DMS114 treated with DMSO at 0.1 percent for 48 hours (cell line): Measurements from ENCODE around the gene HSPA1B.
"Not testable (repeated sequence)": the region's sequence is repeated elsewhere in the genome, so short reads cannot be mapped to it uniquely, and the experiment has no call there.

ENCODE experiments used
- DNase-seq: peaks from one replicate; lab custom pipeline; 2025; ENCODE audit not compliant: unreplicated experiment; lab: John Stamatoyannopoulos, UW

HSPA1B gene

DNA sequence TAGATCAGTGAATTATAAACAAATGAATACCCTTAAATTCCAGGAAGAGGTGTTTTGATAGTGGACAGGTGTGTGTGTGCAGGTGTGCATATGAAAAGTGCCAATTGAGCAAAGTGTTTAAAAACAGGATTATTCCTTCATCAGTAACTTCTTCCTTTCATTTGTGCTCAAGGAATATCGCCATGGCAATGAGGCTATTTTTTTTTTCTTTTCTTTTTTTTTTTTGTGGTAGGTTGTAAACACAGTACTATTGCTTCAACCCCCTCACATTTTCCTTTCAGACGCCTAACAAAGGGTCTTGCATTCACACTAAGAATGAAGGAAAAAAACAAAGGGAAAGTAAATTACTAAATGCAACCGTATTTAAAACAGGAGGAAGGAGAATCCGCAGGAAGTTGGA is 2.0 kb upstream of the HSPA1B start:
- no peak for DNase-seq

DNA sequence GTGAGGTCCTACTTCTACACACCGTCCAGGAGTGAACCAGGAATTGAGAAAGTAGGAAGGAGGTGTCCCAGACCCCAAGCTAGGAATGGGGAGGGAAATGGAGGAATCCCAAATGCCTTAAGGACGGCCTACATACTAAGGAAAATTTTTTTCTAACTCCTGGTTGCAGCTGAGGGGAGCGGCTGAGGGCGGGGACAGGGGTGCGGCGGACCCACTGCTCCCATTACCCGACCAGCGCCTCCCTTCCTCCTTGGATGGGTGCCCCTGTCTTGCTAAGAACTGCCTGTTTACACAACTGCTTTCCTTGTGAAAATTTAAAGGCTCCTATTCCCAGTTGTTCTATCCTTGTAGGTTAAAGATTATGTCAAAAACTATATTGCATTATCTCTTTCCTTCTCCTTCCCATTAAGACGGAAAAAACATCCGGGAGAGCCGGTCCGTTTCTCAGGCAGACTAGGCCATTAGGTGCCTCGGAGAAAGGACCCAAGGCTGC is 699 bp upstream of the HSPA1B start:
- DNase-seq, result no peak

DNA sequence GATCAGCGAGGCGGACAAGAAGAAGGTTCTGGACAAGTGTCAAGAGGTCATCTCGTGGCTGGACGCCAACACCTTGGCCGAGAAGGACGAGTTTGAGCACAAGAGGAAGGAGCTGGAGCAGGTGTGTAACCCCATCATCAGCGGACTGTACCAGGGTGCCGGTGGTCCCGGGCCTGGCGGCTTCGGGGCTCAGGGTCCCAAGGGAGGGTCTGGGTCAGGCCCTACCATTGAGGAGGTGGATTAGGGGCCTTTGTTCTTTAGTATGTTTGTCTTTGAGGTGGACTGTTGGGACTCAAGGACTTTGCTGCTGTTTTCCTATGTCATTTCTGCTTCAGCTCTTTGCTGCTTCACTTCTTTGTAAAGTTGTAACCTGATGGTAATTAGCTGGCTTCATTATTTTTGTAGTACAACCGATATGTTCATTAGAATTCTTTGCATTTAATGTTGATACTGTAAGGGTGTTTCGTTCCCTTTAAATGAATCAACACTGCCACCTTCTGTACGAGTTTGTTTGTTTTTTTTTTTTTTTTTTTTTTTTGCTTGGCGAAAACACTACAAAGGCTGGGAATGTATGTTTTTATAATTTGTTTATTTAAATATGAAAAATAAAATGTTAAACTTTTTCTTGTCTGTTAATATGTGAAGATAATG is 2.2 kb downstream of the HSPA1B start:
- DNase-seq, result peak; percentile 71

DNA sequence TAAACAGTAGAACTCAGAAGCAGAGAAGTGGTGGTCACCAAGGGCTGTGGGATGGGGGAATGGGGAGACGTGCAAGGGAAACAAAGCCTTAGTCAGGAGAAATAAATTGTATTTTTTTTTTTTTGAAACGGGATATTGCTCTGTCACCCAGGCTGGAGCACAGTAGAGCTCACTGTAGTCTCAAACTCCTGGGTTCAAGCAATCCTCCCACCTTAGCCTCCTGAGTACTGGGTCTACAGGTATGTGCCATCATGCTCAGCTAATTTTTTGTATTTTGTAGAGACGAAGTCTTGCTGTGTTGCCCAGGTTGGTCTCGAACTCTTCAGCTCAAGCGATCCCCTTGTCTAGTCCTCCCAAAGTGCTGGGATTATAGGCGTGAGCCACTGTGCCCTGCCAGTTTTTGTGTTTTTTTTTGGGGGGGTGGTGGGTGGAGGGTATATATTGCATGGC is 3.4 kb downstream of the HSPA1B start:
- DNase-seq, result no peak

DNA sequence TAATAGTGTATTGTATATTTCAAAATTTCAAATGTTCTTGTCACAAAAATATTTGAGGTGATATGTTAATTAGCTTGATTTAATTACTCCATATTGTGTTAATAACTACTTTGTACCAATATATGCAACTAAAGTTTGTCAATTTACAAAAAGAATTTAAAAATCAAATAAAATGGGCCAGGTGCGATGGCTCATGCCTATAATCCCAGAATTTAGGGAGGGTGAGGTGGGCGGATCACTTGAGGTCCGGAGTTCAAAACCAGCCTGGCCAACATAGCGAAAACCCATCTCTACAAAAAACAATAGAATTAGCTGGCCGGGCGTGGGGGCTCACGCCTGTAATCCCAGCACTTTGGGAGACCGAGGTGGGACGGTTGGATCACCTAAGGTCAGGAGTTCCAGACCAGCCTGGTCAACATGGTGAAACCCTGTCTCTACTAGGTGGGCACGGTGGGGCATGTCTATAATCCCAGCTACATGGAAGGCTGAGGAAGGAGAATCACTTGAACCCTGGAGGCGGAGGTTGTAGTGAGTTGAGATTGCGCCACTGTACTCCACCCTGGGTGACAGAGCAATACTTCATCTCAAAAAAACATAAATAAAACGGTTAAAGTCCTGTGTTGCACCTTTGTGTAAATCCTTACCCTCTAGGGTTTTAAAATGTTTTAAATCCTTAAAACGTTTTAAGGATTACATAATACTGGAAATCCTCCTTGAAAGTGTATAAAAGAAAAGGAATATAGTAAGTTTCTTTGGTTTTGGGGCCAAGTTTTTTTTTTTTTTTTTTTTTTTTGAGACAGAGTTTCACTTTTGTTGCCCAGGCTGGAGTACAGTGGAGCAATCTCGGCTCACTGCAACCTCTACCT is 4.0 kb downstream of the HSPA1B start:
- DNase-seq, result no peak

DNA sequence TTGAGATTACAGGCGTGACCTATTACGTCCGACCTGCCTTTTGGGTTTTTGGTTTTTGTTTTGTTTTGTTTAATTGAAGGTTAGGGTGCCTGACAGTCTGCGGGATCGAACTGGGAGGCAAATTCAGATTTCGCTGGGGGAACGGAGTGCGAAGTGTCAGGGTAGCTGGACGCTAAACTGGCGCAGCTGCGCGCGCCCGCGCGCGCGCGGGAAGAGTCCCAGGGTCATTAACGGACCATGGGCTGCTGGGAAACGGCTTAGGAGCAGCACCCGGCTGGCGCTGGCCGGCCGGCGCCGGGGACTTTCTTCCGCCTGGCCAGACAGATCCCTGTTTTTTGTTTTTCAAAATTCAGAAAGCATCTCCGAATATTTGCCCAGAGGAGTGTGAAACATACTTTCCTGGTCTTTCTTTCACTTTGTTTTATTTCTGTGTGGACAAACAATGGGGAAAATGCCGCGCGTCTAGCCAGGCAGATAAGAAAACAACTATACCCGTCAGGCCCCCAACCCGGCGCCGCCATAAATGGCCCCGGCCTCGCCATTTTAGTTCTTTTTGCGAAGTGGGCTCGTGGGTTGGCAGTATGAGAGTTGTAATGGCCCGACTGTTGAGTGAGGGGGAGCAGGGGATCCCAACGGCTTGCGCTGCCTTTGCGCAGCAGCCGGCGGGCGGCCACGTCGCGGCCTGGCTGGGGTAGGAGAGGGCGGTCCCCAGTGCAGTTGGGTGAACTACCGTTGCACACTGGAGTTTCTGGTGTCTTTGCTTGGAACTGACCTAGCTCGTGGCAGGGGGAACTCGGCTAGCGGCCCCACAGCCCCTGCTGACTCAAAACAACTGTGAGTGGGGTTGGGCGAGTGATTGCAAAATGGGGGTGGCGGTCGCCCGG is 7.1 kb downstream of the HSPA1B start:
- peak; percentile 90 for DNase-seq

DNA sequence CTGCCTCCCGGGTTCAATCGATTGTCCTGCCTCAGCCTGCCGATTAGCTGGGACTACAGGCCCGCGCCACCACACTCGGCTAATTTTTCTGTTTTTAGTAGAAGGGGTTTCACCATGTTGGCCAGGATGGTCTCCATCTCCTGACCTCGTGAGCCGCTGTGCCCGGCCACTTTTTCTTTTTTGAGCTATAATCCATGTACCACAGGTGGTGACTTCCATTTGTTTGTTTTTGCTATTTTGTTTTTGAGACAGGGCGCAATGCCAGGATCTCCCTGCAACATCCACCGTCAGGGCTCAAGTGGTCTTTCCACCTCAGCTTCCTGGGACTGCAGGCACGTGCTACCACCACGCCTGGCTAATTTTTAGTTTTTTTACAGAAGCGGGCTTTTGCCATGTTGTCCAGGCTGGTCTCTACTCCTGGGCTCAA is 8.5 kb downstream of the HSPA1B start:
- no peak for DNase-seq

DNA sequence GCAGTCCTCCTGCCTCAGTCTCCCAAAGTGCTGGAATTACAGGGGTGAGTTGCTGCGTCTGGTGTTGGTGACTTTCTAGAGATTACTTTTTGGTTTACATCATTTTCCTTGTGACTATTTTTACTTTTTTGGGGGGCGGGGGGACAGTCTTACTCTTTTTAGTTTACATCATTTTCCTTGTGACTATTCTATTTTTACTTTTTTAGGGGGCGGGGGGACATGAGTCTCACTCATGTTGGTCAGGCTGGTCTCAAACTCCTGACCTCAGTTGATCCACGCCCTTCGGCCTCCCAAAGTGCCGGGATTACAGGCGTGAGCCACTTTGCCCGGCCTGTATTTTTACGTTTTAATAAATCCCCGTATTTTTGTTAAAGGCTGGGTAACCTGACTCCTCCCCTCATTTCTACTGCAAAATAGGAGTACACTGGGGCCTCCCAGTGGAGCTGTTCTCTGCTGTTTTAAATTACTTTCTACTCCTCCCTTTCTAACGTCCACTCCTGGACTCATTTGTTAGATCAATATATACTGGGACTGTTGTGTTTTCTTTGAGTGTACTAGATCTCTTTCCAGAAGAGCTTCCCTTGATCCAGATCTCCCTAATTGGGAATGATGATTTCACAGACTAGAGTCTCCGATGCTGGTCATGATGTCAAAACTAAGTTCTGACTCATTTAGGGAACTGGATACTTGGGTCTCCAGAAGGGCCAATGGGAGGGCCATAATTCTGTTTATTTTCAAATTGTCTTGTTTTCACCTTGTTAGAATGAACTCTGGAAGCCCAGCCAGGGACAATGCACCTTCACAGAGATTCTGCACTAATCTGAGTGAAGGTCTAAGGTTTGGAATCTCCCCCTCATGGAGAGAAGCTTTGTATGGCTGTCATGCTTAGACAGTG is 9.2 kb downstream of the HSPA1B start:
- DNase-seq, result no peak

DNA sequence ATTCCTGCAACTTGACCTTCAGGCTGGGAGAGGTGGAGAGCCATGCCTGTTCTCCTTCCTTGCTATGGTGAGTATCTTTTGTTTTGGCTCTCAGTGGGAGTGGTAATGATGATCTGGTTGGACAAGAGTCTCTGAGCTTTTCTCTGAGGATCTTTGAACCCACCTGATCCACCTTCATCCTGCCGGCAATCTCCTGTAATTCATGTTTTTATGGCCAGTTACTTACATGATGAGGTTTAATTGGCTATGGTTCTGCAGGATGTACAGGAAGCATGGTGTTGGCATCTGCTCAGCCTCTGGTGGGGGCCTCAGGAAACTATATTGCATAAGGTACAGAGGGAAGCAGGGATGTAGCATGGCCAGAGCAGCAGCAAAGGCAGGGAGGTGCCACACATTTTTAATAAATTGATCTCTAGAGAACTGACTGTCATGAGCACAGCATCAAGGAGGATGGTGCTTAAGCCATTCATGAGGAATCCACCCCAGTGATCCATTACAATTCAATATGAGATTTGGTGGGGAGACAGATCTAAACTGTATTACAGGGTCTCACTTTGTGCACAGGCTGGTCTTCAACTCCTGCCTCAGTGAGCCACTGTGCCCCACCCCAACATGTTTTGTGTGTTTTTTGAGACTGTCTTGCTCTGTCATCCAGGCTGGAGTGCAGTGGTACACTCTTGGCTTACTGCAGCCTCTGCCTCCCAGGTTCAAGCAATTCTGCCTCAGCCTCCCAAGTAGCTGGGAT is 10.0 kb downstream of the HSPA1B start:
- no peak for DNase-seq

DNA sequence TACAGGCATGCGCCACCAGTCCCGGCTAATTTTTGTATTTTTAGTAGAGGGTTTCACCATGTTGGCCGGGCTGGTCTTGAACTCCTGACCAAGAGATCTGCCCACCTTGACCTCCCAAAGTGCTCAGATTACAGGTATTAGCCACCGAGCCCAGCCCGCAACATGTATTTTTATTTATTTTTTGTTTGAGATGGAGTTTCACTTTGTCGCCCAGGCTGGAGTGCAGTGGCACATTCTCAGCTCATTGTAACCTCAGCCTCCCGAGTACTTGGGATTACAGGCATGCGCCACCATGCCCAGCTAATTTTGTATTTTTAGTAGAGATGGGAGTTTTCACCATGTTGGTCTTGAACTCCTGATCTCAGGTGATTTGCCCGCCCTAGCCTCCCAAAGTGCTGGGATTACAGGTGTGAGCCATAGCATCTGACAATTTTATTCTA is 10.6 kb downstream of the HSPA1B start:
- not testable (repeated sequence) for DNase-seq

DNA sequence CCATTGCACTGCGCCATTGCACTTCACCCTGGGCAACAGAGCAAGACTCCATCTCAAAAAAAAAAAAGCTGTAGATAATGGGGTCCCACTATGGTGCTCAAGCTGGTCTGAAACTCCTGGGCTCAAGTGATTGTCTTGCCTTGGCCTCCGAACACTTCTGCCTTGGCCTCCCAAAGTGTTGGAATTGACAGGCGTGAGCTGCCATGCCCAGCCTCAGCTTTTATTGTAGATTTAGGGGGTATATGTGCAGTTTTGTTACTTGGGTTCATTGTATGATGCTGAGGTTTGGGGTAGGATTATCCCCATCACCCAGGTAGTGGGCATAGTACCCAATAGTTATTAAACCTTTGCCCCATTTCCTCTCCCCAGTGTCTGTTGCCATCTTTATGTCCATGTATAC is 11.4 kb downstream of the HSPA1B start:
- no peak for DNase-seq

DNA sequence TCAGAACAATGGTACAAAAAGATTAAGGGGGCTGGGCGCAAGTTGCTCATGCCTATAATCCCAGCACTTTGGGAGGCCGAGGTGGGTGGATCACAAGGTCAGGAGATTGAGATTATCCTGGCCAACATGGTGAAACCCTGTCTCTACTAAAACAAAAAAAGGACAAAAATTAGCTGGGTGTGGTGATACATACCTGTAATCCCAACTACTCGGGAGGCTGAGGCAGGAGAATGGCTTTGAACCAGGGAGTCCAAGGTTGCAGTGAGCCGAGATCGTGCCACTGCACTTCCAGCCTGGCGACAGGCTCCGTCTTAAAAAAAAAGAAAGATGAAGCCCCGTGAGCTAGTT is 12.2 kb downstream of the HSPA1B start:
- not testable (repeated sequence) for DNase-seq

DNA sequence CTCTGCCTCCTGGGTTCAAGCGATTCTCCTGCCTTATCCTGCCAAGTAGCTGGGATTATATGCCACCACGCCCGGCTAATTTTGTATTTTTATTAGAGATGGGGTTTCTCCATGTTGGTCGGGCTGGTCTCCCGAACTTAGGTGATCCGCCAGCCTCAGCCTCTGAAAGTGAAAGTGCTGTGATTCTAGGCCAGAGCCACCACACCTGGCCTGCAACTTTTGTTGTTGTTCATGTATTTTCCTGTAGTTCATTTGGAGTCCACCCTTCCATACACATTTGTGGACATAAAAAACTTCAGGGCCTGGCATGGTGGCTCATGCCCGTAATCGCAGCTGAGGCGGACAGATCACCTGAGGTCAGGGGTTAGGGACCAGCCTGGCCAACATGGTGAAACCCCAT is 14.5 kb downstream of the HSPA1B start:
- no peak for DNase-seq

DNA sequence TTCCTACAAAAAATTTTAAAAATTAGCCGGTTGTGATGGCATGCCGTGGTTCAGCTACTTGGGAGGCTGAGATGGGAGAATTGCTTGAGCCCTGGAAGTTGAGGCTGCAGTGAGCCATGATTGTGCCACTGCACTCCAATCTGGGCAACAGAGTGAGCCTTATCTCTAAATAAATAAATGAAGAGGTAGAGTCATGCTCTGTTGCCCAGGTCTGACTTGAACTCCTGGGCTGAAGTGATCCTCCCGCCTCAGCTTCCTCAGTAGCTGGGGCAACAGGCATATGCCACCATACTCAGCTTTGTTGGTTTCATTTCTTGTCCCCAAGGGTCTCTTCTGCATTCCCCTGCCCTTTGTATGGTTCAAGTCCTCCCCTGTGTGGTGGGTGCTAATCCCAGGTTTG is 17.0 kb downstream of the HSPA1B start:
- DNase-seq, result no peak

DNA sequence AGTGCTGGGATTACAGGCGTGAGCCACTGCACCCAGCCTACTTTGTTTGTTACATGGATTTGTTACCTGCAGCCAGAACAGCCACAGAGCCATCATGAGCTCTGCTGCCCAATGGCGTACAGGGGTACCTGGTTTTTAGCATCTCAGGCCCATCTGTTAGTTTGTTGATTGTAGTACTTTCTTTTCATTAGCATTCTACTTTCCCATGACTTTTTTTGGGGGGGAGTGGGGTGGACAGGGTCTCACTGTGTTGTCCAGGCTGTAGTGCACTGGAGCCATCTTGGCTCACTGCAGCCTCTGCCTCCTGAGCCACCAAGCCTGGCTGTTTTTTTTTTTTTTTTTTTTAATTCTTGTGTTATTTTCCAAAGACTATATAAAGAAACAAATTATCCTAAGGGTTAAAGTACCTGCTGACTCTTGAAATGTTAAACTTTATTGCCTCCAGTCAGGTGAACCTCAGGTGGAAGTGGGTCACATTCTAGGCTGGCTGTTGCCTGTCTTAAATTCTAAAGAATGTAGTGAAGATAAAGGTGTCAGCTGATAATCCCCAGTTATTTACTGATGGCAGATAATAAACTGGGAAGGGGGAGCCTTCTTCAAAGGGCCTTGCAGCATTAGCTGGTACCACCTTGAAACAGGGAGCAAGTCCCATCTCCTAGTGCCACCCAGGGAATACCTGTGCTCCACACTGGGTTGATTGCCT is 19.9 kb downstream of the HSPA1B start:
- no peak for DNase-seq

DNA sequence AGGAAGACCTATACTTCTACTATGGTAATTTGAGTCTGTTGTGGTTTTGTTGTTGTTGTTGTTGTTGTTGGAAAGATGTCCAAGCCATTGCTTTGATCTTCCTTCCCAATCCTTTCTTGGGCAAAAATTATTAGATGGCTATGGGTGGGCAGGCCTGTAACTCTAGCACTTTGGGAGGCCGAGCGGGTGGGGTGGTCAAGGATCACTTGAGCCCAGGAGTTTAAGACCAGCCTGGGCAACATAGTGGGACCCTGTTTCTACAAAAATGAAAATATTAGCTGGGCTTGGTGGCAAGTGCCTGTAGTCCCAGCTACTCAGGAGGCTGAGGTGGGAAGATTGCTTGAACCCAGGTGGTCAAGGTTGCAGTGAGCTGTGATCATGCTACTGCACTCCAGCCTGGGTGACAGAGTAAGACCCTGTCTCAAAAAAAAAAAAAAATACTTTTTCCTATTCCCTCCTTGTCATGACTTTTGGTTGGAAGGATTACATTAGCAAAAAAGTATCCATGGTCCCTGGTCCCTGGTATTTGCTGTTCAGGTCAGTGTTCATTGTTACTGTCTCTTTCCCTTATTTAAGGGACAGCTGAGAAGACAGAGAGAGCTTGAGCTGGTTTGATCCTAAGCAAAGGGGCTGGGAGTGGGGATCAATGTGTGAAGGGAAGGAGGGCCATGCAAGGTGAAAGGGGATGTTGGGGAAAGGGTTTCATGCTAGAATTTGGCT is 23.4 kb downstream of the HSPA1B start:
- no peak for DNase-seq

DNA sequence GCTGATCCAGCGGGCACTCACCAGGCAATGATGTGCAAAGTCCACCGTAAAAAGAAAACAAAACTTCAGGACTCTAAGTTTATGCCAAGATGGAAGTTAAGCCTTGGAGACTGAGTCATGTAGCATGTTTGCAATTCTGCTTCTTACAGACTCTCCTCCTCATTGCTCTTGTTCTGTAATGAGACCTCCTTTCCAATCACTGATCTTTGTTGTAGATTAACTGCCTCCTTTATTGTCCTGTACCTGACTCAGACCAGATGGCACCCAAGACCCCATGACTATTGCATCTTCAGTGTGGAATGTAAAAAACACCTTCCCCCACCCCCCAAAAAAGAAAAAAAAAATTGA is 23.9 kb downstream of the HSPA1B start:
- DNase-seq, result peak; percentile 36

DNA sequence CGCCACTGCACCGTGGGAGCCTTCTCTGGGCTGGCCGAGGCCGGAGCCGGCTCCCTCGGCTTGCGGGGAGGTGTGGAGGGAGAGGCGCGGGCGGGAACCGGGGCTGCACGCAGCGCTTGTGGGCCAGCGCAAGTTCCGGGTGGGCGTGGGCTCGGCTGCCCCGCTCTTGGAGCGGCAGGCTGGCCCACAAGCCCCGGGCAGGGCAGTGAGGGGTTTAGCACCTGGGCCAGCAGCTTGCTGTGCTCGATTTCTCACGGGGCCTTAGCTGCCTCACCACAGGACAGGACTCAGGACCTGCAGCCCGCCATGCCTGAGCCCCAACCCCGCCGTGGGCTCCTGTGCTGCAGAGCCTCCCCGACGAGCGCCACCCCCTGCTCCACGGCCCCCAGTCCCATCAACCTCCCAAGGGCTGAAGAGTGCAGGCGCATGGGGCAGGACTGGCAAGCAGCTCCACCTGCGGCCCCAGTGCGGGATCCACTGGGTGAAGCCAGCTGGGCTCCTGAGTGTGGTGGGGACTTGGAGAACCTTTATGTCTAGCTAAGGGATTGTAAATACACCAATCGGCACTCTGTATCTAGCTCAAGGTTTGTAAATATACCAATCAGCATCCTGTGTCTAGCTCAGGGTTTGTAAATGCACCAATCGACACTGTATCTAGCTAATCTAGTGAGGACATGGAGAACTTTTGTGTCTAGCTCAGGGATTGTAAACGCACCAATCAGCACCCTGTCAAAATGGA is 24.6 kb downstream of the HSPA1B start:
- DNase-seq, result not testable (repeated sequence)
